Keratinocyte (primary cell): ENCODE data around the gene DIABLO.

Experiments used
- CTCF ChIP-seq, 3 experiments: IDR thresholded peaks in 1 of 3; conservative IDR thresholded peaks in 1 of 3; optimal IDR thresholded peaks in 1 of 3; 2 replicates in 2 of 3; 3 replicates in 1 of 3; pipeline versions ENCODE3 to v1.5.1; 2011; ENCODE audit warnings: low read length in 3 of 3, mild to moderate bottlenecking in 3 of 3, moderate library complexity in 2 of 3, control low read depth in 1 of 3, inconsistent platforms in 1 of 3; ENCODE audit not compliant: insufficient read depth in 2 of 3; ENCODE audit errors: extremely low read depth in 1 of 3
- EZH2 ChIP-seq: IDR thresholded peaks from one replicate; pipeline ENCODE4 v1.6.1; 2012; ENCODE audit warnings: inconsistent platforms, mild to moderate bottlenecking, low read length, moderate library complexity

- TF ChIP-seq CTCF (optimal IDR thresholded peaks at IDR 0.05 in 1 of 3, IDR thresholded peaks at IDR 0.05 in 1 of 3, conservative IDR thresholded peaks at IDR 0.05 in 1 of 3; ENCODE audit: extremely low read depth in 1 of 3, insufficient read depth in 2 of 3, low read length in 3 of 3) (no peak), EZH2 (no peak)
Measured at GRCh38 chr12:122174155-122174845, 51.6 kb downstream of the DIABLO start, which contains the start of gene IL31.
